Rectal smooth muscle tissue (tissue), 1 donor: ENCODE results near the gene CDK5RAP2.
"Not testable (repeated sequence)": the region's sequence is repeated elsewhere in the genome, so short reads cannot be mapped to it uniquely, and the experiment has no call there.

ENCODE experiments used
- H3K27ac ChIP-seq: one replicate; pipeline ENCODE4 v1.7.0; 2013; ENCODE audit warnings: low read depth, low read length, inconsistent platforms
- H3K27me3 ChIP-seq: one replicate; pipeline ENCODE4 v1.7.0; 2013; ENCODE audit warnings: low read length; ENCODE audit not compliant: control insufficient read depth, insufficient read depth
- H3K36me3 ChIP-seq: one replicate; pipeline ENCODE4 v1.7.0; 2013; ENCODE audit warnings: low read length; ENCODE audit not compliant: control insufficient read depth, insufficient read depth
- H3K4me1 ChIP-seq: one replicate; pipeline ENCODE4 v1.7.0; 2013; ENCODE audit warnings: low read length; ENCODE audit not compliant: control insufficient read depth, insufficient read depth
- H3K4me3 ChIP-seq: one replicate; pipeline ENCODE4 v1.7.0; 2013; ENCODE audit warnings: low read length
- H3K9ac ChIP-seq: one replicate; pipeline ENCODE4 v1.7.0; 2013; ENCODE audit warnings: low read length

Gene CDK5RAP2

DNA sequence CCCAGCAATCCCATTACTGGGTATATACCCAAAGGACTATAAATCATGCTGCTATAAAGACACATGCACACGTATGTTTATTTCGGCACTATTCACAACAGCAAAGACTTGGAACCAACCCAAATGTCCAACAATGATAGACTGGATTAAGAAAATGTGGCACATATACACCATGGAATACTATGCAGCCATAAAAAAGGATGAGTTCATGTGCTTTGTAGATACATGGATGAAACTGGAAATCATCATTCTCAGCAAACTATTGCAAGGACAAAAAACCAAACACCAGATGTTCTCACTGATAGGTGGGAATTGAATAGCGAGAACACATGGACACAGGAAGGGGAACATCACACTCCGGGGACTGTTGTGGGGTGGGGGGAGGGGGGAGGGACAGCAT, 64.0 kb downstream of the CDK5RAP2 start:
- H3K27me3 ChIP-seq, H3K27ac ChIP-seq, H3K36me3 ChIP-seq, H3K9ac ChIP-seq, H3K4me3 ChIP-seq, H3K4me1 ChIP-seq: not testable (repeated sequence)

DNA sequence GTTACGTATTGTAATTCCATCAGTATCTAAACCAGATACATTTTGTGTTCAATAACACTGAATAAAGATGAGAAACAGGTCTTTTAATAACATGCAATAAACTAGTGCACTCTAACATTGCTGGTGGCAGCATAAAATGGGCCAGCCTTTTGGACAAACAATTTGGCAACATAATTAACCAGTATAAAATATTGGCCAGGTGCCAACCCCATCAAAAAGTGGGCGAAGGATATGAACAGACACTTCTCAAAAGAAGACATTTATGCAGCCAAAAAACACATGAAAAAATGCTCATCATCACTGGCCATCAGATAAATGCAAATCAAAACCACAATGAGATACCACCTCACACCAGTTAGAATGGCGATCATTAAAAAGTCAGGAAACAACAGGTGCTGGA, 64.5 kb downstream of the CDK5RAP2 start:
- not testable (repeated sequence) for H3K4me1 ChIP-seq, H3K4me3 ChIP-seq, H3K27me3 ChIP-seq, H3K9ac ChIP-seq, H3K27ac ChIP-seq
- H3K36me3 ChIP-seq: peaks cover 11% of the 10 kb centered on the region

- H3K4me1 ChIP-seq: no peaks in the 10 kb centered on the region
- no peak overlapping the region for H3K27ac ChIP-seq
- peaks cover 11% of the 10 kb centered on the region for H3K36me3 ChIP-seq
- no peak overlapping the region for H3K4me3 ChIP-seq
- H3K27me3 ChIP-seq: no peaks in the 10 kb centered on the region
- H3K9ac ChIP-seq: no peak overlapping the region
Observed at GRCh38 chr9:120514405-120514804, 65.6 kb downstream of the CDK5RAP2 start.

- H3K4me3 ChIP-seq: no peak overlapping the region
- H3K9ac ChIP-seq: no peak overlapping the region
- peaks cover 11% of the 10 kb centered on the region for H3K36me3 ChIP-seq
Observed at GRCh38 chr9:120513825-120514396, 66.1 kb downstream of the CDK5RAP2 start.

DNA sequence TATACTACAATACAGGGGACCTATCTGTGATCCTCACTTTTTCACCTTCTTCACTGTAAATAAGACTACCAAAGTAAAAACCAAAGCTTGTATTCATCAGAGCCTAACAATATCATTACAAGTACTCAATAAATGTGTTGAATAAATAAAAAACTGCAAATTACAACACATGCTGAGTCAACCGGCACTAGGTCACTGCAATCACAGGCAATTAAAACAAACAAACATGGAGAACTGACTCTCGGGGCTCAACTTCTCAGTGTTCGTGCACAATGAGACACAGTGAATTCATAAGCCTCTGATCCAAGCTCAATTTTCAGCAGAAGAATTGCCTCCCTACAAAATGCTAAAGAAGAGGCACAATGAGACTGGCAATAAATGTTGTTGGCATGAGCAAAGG, 69.2 kb downstream of the CDK5RAP2 start:
- Histone ChIP-seq H3K9ac (no peak overlapping the region), H3K27me3 (no peaks in the 10 kb centered on the region), H3K36me3 (peaks cover 9% of the 10 kb centered on the region), H3K4me3 (no peak overlapping the region), H3K27ac (no peak overlapping the region), H3K4me1 (no peaks in the 10 kb centered on the region)

More at GRCh38 chr9:120513825-120514396, 66.1 kb downstream of the CDK5RAP2 start:
- H3K27ac ChIP-seq: no peak overlapping the region
- no peaks in the 10 kb centered on the region for H3K27me3 ChIP-seq
- no peaks in the 10 kb centered on the region for H3K4me1 ChIP-seq

GRCh38 chr9:120507936-120508510, 71.9 kb downstream of the CDK5RAP2 start:
- Histone ChIP-seq H3K4me3 (no peak overlapping the region), H3K27me3 (no peaks in the 10 kb centered on the region), H3K4me1 (no peaks in the 10 kb centered on the region), H3K27ac (no peak overlapping the region), H3K36me3 (peaks cover 12% of the 10 kb centered on the region), H3K9ac (no peak overlapping the region)

- Histone ChIP-seq H3K4me3 (no peak overlapping the region), H3K4me1 (no peaks in the 10 kb centered on the region), H3K36me3 (peaks cover 7% of the 10 kb centered on the region), H3K27ac (no peak overlapping the region), H3K9ac (no peak overlapping the region), H3K27me3 (no peaks in the 10 kb centered on the region)
Observed at GRCh38 chr9:120505186-120505585, 74.8 kb downstream of the CDK5RAP2 start.

GRCh38 chr9:120500733-120501132, 79.2 kb downstream of the CDK5RAP2 start:
- Histone ChIP-seq H3K9ac (no peak overlapping the region), H3K4me3 (no peak overlapping the region), H3K36me3 (peaks cover 5% of the 10 kb centered on the region), H3K4me1 (no peaks in the 10 kb centered on the region), H3K27ac (no peak overlapping the region), H3K27me3 (no peaks in the 10 kb centered on the region)

- H3K4me1 ChIP-seq, H3K27me3 ChIP-seq: not testable (repeated sequence)
Observed at GRCh38 chr9:120497865-120498264, 82.1 kb downstream of the CDK5RAP2 start.

GRCh38 chr9:120496438-120496837, 83.5 kb downstream of the CDK5RAP2 start:
- H3K9ac ChIP-seq: not testable (repeated sequence)

More at GRCh38 chr9:120497865-120498264, 82.1 kb downstream of the CDK5RAP2 start:
- H3K4me3 ChIP-seq, H3K9ac ChIP-seq, H3K36me3 ChIP-seq, H3K27ac ChIP-seq: not testable (repeated sequence)

GRCh38 chr9:120490888-120491595, 88.9 kb downstream of the CDK5RAP2 start:
- H3K36me3 ChIP-seq: peaks cover 4% of the 10 kb centered on the region
- H3K4me1 ChIP-seq: no peaks in the 10 kb centered on the region
- H3K9ac ChIP-seq: no peak overlapping the region
- no peaks in the 10 kb centered on the region for H3K27me3 ChIP-seq
- no peak overlapping the region for H3K27ac ChIP-seq
- no peak overlapping the region for H3K4me3 ChIP-seq

More at GRCh38 chr9:120496438-120496837, 83.5 kb downstream of the CDK5RAP2 start:
- not testable (repeated sequence) for H3K27me3 ChIP-seq, H3K4me3 ChIP-seq, H3K36me3 ChIP-seq, H3K4me1 ChIP-seq, H3K27ac ChIP-seq

GRCh38 chr9:120486835-120487234, 93.1 kb downstream of the CDK5RAP2 start:
- Histone ChIP-seq H3K27me3 (no peaks in the 10 kb centered on the region), H3K4me1 (peaks cover 12% of the 10 kb centered on the region), H3K36me3 (peaks cover 6% of the 10 kb centered on the region), H3K27ac (no peak overlapping the region), H3K9ac (no peak overlapping the region), H3K4me3 (no peak overlapping the region)

GRCh38 chr9:120486347-120486746, 93.6 kb downstream of the CDK5RAP2 start:
- Histone ChIP-seq H3K4me3 (no peak overlapping the region), H3K4me1 (peaks cover 12% of the 10 kb centered on the region), H3K36me3 (peaks cover 6% of the 10 kb centered on the region), H3K27me3 (no peaks in the 10 kb centered on the region), H3K27ac (no peak overlapping the region), H3K9ac (no peak overlapping the region)
